Testis (tissue), 2 donors: ENCODE measurements around the gene CTU2.

Experiments
- POLR2A ChIP-seq: fragments of 450-650 bp; IDR thresholded peaks from one replicate; pipeline ENCODE4 v1.6.1; 2017; ENCODE audit warnings: antibody characterized with exemption, mild to moderate bottlenecking, moderate library complexity
- TF ChIP-seq, protein P1 (sequence below), 3 experiments: fragments of 450-650 bp in 2 of 3; fragments of 200-600 bp in 1 of 3; sonication (generic) in 1 of 3; IDR thresholded peaks; one replicate each; pipeline ENCODE4 v1.5.1; 2016 to 2019; ENCODE audit warnings: antibody characterized with exemption in 3 of 3, mild to moderate bottlenecking in 2 of 3, moderate library complexity in 1 of 3

DNA sequence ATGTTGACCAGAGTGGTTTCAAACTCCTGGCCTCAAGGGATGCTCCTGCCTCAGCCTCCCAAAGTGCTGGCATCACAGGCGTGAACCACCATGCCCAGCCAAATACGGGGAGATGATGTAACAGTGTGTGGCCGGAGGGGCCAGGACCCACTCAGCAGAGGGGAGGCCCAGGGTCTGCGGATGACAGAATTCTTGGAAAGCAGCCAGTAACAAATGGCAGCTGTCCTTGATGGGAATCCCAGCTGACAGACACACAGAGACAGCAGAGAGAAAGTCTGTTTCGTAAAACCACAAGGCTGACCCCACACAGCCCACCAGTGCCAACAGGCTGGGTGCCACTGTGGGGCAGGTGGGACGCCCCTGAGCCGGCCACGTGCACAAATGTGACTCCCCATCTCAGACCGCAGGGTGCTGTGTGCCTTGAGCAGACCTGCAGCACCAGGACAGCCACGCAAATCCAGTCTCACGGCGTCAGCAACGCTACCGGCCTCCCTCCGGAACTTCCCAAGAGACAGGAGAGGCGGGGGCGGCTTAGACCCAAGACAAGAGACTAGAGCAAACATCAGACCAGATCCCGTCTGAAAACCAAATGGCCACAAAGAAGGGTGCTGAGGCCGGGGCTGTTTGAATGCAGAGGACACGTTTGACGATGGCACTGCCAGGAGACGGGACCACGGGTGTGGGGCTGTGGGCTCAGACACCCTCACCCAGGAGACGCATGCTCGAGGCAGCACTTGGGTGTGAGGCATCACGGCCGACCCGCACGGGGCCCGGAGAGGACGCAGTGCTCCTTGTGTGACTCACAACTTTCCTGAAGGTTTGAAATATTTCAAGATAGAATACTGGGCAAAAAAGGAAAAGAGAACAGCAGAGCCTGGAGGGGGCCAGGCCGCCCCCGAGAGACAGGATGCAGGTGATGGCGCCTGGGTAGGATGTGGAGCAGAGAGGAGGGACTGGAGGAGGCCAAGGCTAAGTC is 24.6 kb downstream of the CTU2 start:
- TF ChIP-seq, protein P1, sequence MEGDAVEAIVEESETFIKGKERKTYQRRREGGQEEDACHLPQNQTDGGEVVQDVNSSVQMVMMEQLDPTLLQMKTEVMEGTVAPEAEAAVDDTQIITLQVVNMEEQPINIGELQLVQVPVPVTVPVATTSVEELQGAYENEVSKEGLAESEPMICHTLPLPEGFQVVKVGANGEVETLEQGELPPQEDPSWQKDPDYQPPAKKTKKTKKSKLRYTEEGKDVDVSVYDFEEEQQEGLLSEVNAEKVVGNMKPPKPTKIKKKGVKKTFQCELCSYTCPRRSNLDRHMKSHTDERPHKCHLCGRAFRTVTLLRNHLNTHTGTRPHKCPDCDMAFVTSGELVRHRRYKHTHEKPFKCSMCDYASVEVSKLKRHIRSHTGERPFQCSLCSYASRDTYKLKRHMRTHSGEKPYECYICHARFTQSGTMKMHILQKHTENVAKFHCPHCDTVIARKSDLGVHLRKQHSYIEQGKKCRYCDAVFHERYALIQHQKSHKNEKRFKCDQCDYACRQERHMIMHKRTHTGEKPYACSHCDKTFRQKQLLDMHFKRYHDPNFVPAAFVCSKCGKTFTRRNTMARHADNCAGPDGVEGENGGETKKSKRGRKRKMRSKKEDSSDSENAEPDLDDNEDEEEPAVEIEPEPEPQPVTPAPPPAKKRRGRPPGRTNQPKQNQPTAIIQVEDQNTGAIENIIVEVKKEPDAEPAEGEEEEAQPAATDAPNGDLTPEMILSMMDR (IDR thresholded peaks at IDR 0.05): no peak
- TF ChIP-seq POLR2A: no peak
